ENCODE results near the gene RSL1D1. TPM values are rescaled to one million over a fixed set of nuclear protein-coding genes. Genes with fewer than 3 reads are reported as not detected.

The RSL1D1 gene
- total and polyA plus RNA-seq, 10 of the 15 experiments (the other 5 are each of a cell fraction or from before 2014, with no cell fraction given), result 106 to 535 (median 304) TPM

DNA sequence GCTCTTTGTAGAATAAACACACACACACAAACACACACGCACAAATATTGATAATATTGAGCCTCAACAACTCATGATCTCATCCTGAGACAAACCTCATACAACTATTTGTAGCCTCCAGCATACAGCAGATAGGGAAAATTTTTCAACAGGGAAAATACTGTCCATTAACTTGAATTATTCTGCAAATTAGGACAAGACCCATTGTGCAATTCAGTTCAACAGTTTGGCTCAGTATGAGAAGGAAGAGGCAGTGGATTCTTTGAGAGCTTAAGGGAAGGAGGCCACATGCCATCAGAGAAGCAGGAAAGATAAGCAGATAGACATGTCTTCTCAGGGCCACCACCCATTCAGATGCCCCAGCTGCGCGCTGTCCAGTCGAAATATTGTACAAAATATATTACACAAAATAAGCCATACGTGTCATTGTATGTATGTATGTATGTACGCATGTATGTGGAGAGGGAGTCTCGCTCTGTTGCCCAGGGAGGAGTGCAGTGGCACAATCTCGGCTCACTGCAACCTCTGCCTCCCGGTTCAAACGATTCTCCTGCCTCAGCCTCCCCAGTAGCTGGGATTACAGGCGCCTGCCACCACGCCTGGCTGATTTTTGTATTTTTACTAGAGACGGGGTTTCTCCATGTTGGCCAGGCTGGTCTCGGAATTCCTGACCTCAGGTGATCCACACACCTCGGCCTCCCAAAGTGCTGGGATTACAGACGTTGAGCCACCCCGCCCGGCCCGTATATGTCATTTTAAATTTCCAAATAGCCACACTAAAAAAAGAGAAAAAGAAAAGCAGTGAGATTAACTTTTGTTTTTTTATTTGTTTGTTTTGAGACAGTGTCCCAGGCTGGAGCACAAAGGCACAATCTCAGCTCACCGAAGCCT, 56.1 kb downstream of the RSL1D1 start:
- H3K27ac ChIP-seq (ENCODE audit: control insufficient read depth, insufficient read depth), result peak overlapping the region; percentile 84; the same call in 1 of the 2 replicates
- ChIA-PET SMC1A (ENCODE audit: uncharacterized antibody, unreplicated experiment) (interaction anchor here (0.8 to 11.9 kb wide), 8 partner anchors 9 to 113 kb away, joined by 3 to 184 read pairs (median 4); partner anchors contain the start of gene TXNDC11), RAD21 (ENCODE audit: unreplicated experiment) (interaction anchor here (0.9 to 10.7 kb wide), 3 partner anchors 11 to 52 kb away, joined by 3 to 174 read pairs (median 12); partner anchors contain the start of gene TXNDC11), CTCF (interaction anchor here (0.9 to 7.9 kb wide), 6 partner anchors 9 to 53 kb away, joined by 3 to 62 read pairs (median 12); partner anchors contain the start of gene TXNDC11), POLR2A (interaction anchor here (0.6 to 12.7 kb wide), 4 partner anchors 18 to 168 kb away, joined by 3 to 410 read pairs (median 84); partner anchors contain the start of gene TXNDC11)
- no peak for ATAC-seq
- TF ChIP-seq, protein P1, sequence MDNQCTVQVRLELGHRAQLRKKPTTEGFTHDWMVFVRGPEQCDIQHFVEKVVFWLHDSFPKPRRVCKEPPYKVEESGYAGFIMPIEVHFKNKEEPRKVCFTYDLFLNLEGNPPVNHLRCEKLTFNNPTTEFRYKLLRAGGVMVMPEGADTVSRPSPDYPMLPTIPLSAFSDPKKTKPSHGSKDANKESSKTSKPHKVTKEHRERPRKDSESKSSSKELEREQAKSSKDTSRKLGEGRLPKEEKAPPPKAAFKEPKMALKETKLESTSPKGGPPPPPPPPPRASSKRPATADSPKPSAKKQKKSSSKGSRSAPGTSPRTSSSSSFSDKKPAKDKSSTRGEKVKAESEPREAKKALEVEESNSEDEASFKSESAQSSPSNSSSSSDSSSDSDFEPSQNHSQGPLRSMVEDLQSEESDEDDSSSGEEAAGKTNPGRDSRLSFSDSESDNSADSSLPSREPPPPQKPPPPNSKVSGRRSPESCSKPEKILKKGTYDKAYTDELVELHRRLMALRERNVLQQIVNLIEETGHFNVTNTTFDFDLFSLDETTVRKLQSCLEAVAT (IDR thresholded peaks at IDR 0.05), result peak; percentile 77
- TF ChIP-seq IRF3 (IDR thresholded peaks at IDR 0.05), result no peak
- H3K79me2 ChIP-seq (ENCODE audit: control insufficient read depth, insufficient read depth, low read length), result peaks cover 93% of the 10 kb centered on the region
- H3K4me1 ChIP-seq (ENCODE audit: control insufficient read depth, insufficient read depth, low read length), result peaks cover 23% of the 10 kb centered on the region
- no peak for DNase-seq (ENCODE audit: low read depth, low spot score)
- no peak for FAIRE-seq
- intact Hi-C loops (cut with micrococcal nuclease; ENCODE audit: unreplicated experiment), result no loop called here
- no peak overlapping the region for H2AFZ ChIP-seq (ENCODE audit: control insufficient read depth, low read depth, low read length)
- 87% methylated on average over 20 of the region's 20 CpGs for WGBS (ENCODE audit: insufficient coverage, insufficient replicate concordance, low lambda C conversion rate, missing lambda C conversion rate)
- TSS peak; percentile 50 for BruUV-seq (replicated peaks)
- no peaks in the 10 kb centered on the region for H3K27me3 ChIP-seq (replicated peaks in 1 of 2; ENCODE audit: control insufficient read depth in 2 of 2, insufficient read depth in 2 of 2, low read length in 1 of 2)
- peak overlapping the region; percentile 81 for H3K9ac ChIP-seq (ENCODE audit: control insufficient read depth, insufficient read depth, low read length)
- H3K9me3 ChIP-seq (replicated peaks; ENCODE audit: control insufficient read depth, insufficient read depth, low read length), result no peaks in the 10 kb centered on the region
- peaks cover 0 to 4% of the 10 kb centered on the region in 2 experiments; a peak in 3 of 4 replicates for H3K36me3 ChIP-seq (ENCODE audit: control insufficient read depth in 2 of 2, insufficient read depth in 2 of 2, low read length in 1 of 2)
- peak overlapping the region; percentile 97 for H3K4me3 ChIP-seq
- H3K4me2 ChIP-seq (ENCODE audit: control insufficient read depth, insufficient read depth), result peak overlapping the region; percentile 24
- peaks cover 4% of the 10 kb centered on the region; the same call in 1 of the 2 replicates for H4K20me1 ChIP-seq (ENCODE audit: control insufficient read depth, insufficient read depth)
- in situ Hi-C loops (cut with MboI), result no loop called here

All from GM12878 (cell line).